Measurements from ENCODE around the gene ZMYND10.

The ZMYND10 gene

DNA sequence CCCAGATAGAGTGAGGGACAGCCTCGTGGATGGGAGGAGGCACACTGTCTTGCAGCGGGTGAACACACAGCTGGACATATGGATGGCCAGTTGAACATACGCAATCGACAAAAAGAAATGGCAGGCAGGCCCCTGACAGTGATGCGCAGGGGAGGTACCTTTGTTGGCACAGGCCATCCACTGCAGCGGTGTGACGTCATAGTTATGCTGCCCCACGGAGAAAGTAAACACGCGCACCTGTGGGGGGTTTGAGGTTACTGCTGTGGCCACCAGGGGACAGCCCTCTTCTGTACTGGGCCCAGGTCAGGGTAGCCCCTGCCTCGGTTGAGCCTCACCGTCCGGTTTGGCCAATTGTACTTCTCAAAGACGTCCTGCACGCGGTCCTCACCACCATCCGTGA lies 33.2 kb upstream of the ZMYND10 start:
- in situ Hi-C loops (cut with HindIII; ENCODE audit: low pct_unique_long_range_greater_than_20kb, low sequenced_read_pairs): no loop called here
- no peak for TF ChIP-seq JUND (IDR thresholded peaks at IDR 0.05; ENCODE audit: low read depth)
- no peak for DNase-seq (ENCODE audit: low read depth in 1 of 2, low spot score in 1 of 2)

DNA sequence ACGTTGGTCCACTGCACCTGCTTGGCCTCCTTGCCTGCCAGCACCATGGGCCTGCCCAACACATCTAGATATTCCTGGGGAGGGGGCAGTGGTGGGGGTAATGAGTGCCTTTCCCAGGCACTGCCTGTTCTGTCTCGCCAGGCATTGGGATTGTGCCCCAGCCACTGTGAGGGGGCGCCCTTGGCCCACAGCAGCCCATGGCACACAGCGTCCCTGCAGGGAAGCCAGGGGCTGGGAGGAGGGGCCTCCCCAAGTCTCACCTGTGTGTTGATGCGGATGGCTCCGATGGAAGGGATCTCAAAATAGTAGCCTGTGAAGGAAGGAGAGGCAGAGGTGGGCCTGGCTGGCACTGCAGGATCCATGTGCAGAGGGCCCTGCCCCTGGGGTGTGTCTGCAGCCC lies 32.5 kb upstream of the ZMYND10 start:
- no peak for TF ChIP-seq JUND (IDR thresholded peaks at IDR 0.05; ENCODE audit: low read depth)
- DNase-seq (ENCODE audit: low read depth in 1 of 2, low spot score in 1 of 2): no peak
- in situ Hi-C loops (cut with HindIII; ENCODE audit: low pct_unique_long_range_greater_than_20kb, low sequenced_read_pairs): no loop called here

DNA sequence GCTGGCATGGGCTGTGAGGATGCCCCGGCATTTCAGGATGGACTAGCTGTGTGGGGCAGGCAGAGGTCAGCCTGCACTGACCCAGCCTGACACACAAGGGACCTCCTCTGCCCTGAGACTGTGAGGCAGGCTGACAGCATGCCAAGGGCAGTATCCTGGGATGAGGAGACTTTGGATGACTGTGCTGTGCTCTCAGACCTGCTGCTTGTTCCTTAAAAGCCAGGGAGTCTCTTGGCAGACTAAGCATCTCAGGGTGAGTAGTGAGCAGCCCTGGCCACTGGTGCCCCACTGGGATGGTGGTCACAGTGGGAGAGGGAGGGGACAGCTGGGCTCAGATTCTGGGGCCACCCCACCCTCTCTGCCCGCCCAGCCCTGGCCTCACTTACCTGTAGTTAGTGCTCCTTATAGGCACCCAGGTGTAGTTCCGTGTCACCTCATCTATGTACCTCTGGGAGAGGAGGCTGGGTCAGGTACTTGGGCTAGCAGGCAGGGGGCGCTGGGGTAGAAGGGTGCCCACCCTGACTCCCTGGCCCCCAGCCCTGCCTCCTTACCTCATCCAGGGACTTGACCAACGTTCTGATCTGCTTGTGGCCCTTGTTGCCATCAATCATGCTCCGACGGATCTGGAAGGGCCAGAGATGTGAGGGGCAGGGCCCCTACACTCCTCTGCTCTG lies 29.9 kb upstream of the ZMYND10 start:
- DNase-seq (ENCODE audit: low read depth in 1 of 2, low spot score in 1 of 2): no peak
- no peak for TF ChIP-seq JUND (IDR thresholded peaks at IDR 0.05; ENCODE audit: low read depth)
- in situ Hi-C loops (cut with HindIII; ENCODE audit: low pct_unique_long_range_greater_than_20kb, low sequenced_read_pairs): no loop called here

GRCh38 chr3:50374363-50375257 lies 29.1 kb upstream of the ZMYND10 start:
- in situ Hi-C loops (cut with HindIII; ENCODE audit: low pct_unique_long_range_greater_than_20kb, low sequenced_read_pairs): no loop called here
- no peak for TF ChIP-seq JUND (IDR thresholded peaks at IDR 0.05; ENCODE audit: low read depth)
- no peak for DNase-seq (ENCODE audit: low read depth in 1 of 2, low spot score in 1 of 2)

GRCh38 chr3:50373146-50374051 lies 27.9 kb upstream of the ZMYND10 start:
- in situ Hi-C loops (cut with HindIII; ENCODE audit: low pct_unique_long_range_greater_than_20kb, low sequenced_read_pairs): no loop called here
- no peak for DNase-seq (ENCODE audit: low read depth in 1 of 2, low spot score in 1 of 2)
- TF ChIP-seq JUND (IDR thresholded peaks at IDR 0.05; ENCODE audit: low read depth): no peak

DNA sequence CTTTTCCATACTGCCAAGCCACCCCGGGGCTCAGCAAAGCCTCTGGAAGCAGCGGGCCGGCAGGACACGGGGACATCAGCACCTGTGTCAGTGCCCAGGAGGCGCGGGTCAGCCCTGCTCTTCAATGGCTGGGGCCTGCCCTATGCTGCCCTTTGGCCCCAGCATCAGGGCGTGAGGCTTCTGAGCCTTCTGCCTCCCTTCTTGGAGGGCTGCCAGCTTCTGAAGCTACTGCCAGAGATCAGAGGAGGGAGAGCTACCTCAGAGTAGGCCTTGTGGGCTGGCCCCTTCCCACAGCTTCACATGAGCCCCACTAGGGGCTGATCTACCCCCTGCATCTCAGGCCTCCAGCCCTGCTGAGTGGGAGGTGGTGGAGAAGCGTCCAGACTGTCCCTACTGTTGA lies 26.8 kb upstream of the ZMYND10 start:
- DNase-seq (ENCODE audit: low read depth in 1 of 2, low spot score in 1 of 2): no peak
- no peak for TF ChIP-seq JUND (IDR thresholded peaks at IDR 0.05; ENCODE audit: low read depth)
- in situ Hi-C loops (cut with HindIII; ENCODE audit: low pct_unique_long_range_greater_than_20kb, low sequenced_read_pairs): no loop called here

- no peak for TF ChIP-seq JUND (IDR thresholded peaks at IDR 0.05; ENCODE audit: low read depth)
- in situ Hi-C loops (cut with HindIII; ENCODE audit: low pct_unique_long_range_greater_than_20kb, low sequenced_read_pairs): no loop called here
- DNase-seq (ENCODE audit: low read depth in 1 of 2, low spot score in 1 of 2): no peak
These were observed 25.7 kb upstream of the ZMYND10 start for GRCh38 chr3:50371133-50371685.

GRCh38 chr3:50370594-50370993 lies 25.1 kb upstream of the ZMYND10 start:
- in situ Hi-C loops (cut with HindIII; ENCODE audit: low pct_unique_long_range_greater_than_20kb, low sequenced_read_pairs): no loop called here
- TF ChIP-seq JUND (IDR thresholded peaks at IDR 0.05; ENCODE audit: low read depth): no peak
- peak in 1 of 2 experiments; percentile 40 for DNase-seq (ENCODE audit: low read depth in 1 of 2, low spot score in 1 of 2)

DNA sequence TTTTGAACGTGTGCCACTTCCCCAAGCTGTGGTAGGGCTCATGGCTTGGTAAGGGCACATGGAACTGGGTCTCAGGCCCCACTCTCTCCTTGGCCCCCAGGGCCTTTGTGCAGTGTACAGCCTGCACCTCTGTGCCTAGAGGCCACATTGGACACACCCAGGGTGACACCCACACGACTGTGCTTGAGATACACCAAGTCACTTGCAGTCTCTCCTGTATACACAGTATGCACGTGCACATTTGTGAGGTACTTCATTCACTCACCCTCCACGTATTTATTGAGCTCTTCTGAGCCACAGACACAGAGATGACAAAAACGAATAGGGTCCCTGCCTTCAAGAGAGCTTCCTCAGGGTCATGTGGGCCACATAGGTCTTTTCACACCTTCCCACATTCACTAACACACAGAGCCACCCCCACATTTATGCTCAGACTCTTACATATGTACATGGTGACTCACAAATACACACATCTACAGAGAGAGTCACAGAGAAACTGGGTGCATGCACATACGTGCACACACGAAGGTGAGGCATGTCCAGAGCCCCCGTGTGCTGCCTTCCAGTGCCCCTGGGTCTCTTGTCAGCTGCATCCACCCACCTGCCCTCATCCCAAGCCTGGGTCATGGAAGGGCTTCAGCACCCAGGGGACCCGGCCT lies 23.6 kb upstream of the ZMYND10 start:
- TF ChIP-seq JUND (IDR thresholded peaks at IDR 0.05; ENCODE audit: low read depth): no peak
- in situ Hi-C loops (cut with HindIII; ENCODE audit: low pct_unique_long_range_greater_than_20kb, low sequenced_read_pairs): no loop called here
- DNase-seq (ENCODE audit: low read depth in 1 of 2, low spot score in 1 of 2): no peak

DNA sequence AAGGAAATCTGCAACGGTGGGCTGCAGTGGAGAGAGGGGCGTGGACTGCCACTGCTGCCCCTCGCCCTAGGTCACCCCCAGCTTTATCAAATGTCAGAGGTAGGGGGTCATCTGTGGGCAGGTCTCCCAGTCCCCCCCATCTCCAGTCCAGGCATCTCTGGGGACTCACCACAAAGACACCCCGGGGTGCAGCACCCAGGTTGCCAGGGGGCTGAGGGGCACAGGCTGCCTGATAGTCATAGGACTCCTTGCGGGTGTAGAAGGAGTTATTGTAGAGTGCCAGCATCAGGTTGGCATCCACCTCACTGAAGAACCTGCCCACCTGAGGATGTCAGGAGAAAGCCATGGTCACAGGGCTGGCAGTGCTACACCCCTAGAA lies 20.3 kb upstream of the ZMYND10 start:
- in situ Hi-C loops (cut with HindIII; ENCODE audit: low pct_unique_long_range_greater_than_20kb, low sequenced_read_pairs): no loop called here
- TF ChIP-seq JUND (IDR thresholded peaks at IDR 0.05; ENCODE audit: low read depth): no peak
- DNase-seq (ENCODE audit: low read depth in 1 of 2, low spot score in 1 of 2): no peak

DNA sequence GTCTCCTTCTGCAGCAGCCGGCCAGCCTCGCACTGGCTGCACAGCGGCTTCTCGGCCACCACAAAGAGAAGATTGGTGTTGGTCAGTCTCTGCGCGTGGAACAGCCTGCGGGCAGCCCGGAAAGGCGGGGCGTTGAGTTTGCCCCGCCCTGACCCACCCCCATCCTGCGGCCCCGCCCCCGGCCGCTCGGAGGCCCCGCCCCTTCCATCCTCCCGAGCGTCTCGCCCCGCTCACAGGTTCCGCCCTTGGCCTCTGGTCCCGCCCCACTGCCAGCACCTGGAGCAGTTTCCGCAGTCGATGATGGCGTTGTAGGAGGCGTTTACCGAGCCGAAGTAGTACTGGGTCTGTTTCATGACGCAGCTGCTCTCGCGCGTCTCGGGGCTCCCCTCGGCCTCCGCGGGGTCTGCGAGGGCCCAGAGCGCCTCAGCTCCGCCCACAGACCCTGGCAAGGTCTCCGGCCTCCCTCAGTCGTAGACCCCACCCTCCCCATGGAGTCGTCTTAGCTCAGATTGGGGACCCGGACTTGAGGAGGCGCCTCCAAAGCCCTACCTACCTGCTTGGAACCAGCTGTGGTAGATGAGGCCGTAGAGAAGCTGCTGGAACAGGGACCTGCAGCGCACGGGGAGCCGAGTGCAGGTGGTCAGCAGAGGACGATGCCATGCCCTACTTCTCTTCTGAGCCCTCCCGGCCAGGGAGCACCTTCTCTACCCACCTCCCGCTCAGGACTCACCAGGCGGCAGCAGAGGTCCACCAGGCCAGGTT lies 19.7 kb upstream of the ZMYND10 start:
- peak; percentile 90 to 93 for DNase-seq (ENCODE audit: low read depth in 1 of 2, low spot score in 1 of 2)
- in situ Hi-C loops (cut with HindIII; ENCODE audit: low pct_unique_long_range_greater_than_20kb, low sequenced_read_pairs): no loop called here

More for the DNA sequence above, 19.7 kb upstream of the ZMYND10 start:
- no peak for TF ChIP-seq JUND (IDR thresholded peaks at IDR 0.05; ENCODE audit: low read depth)
